Panc1 (cell line): Measurements from ENCODE around the gene WDR1. TPM values are rescaled to one million over a fixed set of nuclear protein-coding genes. Genes with fewer than 3 reads are reported as not detected.

ENCODE experiments used
- ATAC-seq: fragments of 200-7000 bp; cut with Tn5 transposase; 2 replicates; pipeline ENCODE4 v1.9.1; 2020; ENCODE audit warnings: mild to moderate bottlenecking, moderate library complexity
- BruUV-seq: library from RNA; stranded (reverse); fragments of 400-500 nt; replicated peaks from 2 replicates; lab custom pipeline; 2021; lab: Mats Ljungman, UMichigan
- CTCF ChIA-PET: fragments of 300-600 bp; sonication (Branson Sonifier 250); formaldehyde crosslinking; loops from one replicate; lab custom pipeline; 2022; ENCODE audit warnings: antibody characterized with exemption; lab: Charles Lee
- POLR2A ChIA-PET: fragments of 300-600 bp; sonication (Branson Sonifier 250); formaldehyde crosslinking; loops from one replicate; lab custom pipeline; 2022; ENCODE audit warnings: antibody characterized with exemption; lab: Charles Lee
- DNase-seq: peaks from one replicate; pipeline ENCODE4 v3.0.0-alpha.2; 2010; ENCODE audit warnings: low read depth, low spot score
- H3K27ac ChIP-seq: 2 replicates; pipeline ENCODE4 v1.5.1; 2011; ENCODE audit warnings: mild to moderate bottlenecking, low read length, inconsistent platforms
- H3K27me3 ChIP-seq: fragments of 200-500 bp; sonication (Bioruptor generic); 2 replicates; pipeline ENCODE4 v1.6.0; 2014; ENCODE audit warnings: low read length, inconsistent platforms; ENCODE audit not compliant: control insufficient read depth, insufficient read depth
- H3K36me3 ChIP-seq: fragments of 200-500 bp; sonication (Bioruptor generic); 2 replicates; pipeline ENCODE4 v1.5.1; 2014; ENCODE audit warnings: inconsistent platforms, mild to moderate bottlenecking, low read length, moderate library complexity; ENCODE audit not compliant: control insufficient read depth, insufficient read depth
- H3K4me1 ChIP-seq: 2 replicates; pipeline ENCODE4 v1.5.1; 2011; ENCODE audit warnings: inconsistent platforms, mild to moderate bottlenecking, low read length, moderate library complexity; ENCODE audit not compliant: control insufficient read depth, insufficient read depth
- H3K4me3 ChIP-seq, 2 experiments: 2 replicates each; pipeline ENCODE4 v1.5.1; 2011 to 2012; ENCODE audit warnings: low read depth in 2 of 2, low read length in 2 of 2, mild to moderate bottlenecking in 2 of 2, inconsistent platforms in 1 of 2, moderate library complexity in 1 of 2
- H3K9me3 ChIP-seq: fragments of 200-500 bp; sonication (Bioruptor generic); 2 replicates; pipeline ENCODE4 v1.5.1; 2014; ENCODE audit warnings: low read depth, mild to moderate bottlenecking, inconsistent platforms, low read length, moderate library complexity; ENCODE audit not compliant: control insufficient read depth, insufficient read depth
- CTCF ChIP-seq: fragments of 450-650 bp; IDR thresholded peaks from 2 replicates; pipeline ENCODE4 v1.5.1; 2017; ENCODE audit warnings: mild to moderate bottlenecking
- POLR2AphosphoS5 ChIP-seq: IDR thresholded peaks from 2 replicates; pipeline ENCODE4 v1.6.1; 2012; ENCODE audit warnings: mild to moderate bottlenecking, low read depth, low read length, moderate library complexity
- REST ChIP-seq, 2 experiments: IDR thresholded peaks; 2 replicates each; pipeline ENCODE4 v1.6.1; 2011 to 2012; ENCODE audit warnings: low read depth in 2 of 2, control low read depth in 1 of 2, low read length in 1 of 2, mild to moderate bottlenecking in 1 of 2, moderate library complexity in 1 of 2; ENCODE audit not compliant: insufficient read depth in 1 of 2
- SIN3A ChIP-seq: IDR thresholded peaks from 2 replicates; pipeline ENCODE4 v1.6.1; 2012; ENCODE audit warnings: low read depth, mild to moderate bottlenecking, low read length, moderate library complexity, borderline replicate concordance; ENCODE audit not compliant: insufficient read depth
- TCF7L2 ChIP-seq: IDR thresholded peaks from 2 replicates; pipeline ENCODE4 v1.6.1; 2011; ENCODE audit warnings: mild to moderate bottlenecking, low read depth, low read length, inconsistent platforms
- in situ Hi-C: cut with HindIII; loops from 2 replicates; pipeline ENCODE4 v1.10.0; 2016; ENCODE audit warnings: low sequenced_read_pairs, low pct_unique_long_range_greater_than_20kb
- intact Hi-C: fragments of 100-400 bp; cut with micrococcal nuclease; formaldehyde crosslinking; loops from one replicate; pipeline ENCODE4 v1.10.0; 2022; ENCODE audit not compliant: unreplicated experiment
- total RNA-seq: library from RNA; stranded (reverse); gene quantifications from one replicate; pipeline ENCODE4 v1.2.1, GENCODE V29; 2021; ENCODE audit not compliant: unreplicated experiment

The WDR1 gene
- total RNA-seq, 1 experiment from 2014 or later = 260 TPM

DNA sequence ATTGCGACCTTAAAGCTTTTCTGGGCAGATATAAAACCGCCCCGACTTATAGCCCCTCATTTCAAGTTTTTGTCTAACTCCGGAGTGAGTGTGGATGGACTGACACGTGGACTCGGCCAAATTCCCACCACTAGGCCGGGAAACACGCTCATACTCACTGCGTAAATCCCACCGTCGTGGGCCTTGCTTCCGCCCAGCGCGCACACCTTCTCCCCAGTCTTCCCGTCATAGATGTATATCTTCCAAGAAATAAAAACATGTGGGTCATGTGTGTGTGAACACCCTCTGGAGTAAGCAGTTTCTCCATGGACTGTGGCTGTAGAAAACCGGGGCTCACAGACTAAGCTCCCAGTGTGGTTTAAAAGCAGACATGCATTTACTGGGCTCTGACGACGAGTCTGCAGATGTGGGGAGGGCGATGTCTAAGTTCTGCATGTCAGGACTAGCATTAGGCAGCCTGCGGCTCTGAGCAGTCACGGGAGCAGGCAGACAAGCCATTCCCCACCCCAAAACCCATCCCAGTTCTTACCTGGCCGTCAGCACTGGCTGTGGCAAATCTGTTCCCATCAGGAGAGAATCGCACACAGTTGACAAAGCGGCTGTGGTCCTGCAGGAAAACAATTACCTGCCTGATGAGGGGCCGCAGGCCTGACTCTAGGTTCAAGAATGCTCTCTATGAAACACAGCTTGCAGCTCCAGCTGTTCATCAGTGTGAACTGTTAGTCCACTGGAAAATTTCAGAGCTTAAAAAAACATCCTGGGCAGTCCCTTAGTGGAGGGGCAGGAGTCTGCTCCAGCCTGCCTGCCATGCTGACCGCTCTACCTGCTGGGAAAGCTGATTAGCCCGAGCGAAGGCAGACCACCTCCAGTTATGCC lies 28.2 kb downstream of the WDR1 start:
- DNase-seq = no peak
- no peak for TF ChIP-seq POLR2AphosphoS5
- TF ChIP-seq SIN3A = no peak
- TF ChIP-seq REST (IDR thresholded peaks at IDR 0.05; ENCODE audit: insufficient read depth in 1 of 2, low read depth in 2 of 2, low read length in 1 of 2) = no peak
- no peak for TF ChIP-seq CTCF
- no peak for TF ChIP-seq TCF7L2
- Histone ChIP-seq H3K27me3 (no peaks in the 10 kb centered on the region), H3K4me1 (no peaks in the 10 kb centered on the region), H3K9me3 (no peaks in the 10 kb centered on the region), H3K27ac (no peak overlapping the region), H3K36me3 (no peaks in the 10 kb centered on the region; the same call in 1 of the 2 replicates), H3K4me3 (no peak overlapping the region)
- CTCF ChIA-PET = interaction anchor here (0.6 kb wide), 1 partner anchor 433 kb away, joined by 4 read pairs; no protein-coding TSS in a partner anchor
- intact Hi-C loops (no loop called here), in situ Hi-C loops (no loop called here)
- no peak for ATAC-seq
- POLR2A ChIA-PET = no interaction called here
- no TSS peak for BruUV-seq

GRCh38 chr4:10087152-10087791 lies 29.3 kb downstream of the WDR1 start:
- ATAC-seq (no peak), DNase-seq (no peak)
- in situ Hi-C loops = no loop called here
- no peak overlapping the region for H3K27ac ChIP-seq
- H3K9me3 ChIP-seq = no peaks in the 10 kb centered on the region
- TF ChIP-seq CTCF = no peak
- no peak for TF ChIP-seq TCF7L2
- no peak for TF ChIP-seq REST (IDR thresholded peaks at IDR 0.05; ENCODE audit: insufficient read depth in 1 of 2, low read depth in 2 of 2, low read length in 1 of 2)
- no peak for TF ChIP-seq SIN3A
- no peak for TF ChIP-seq POLR2AphosphoS5
- POLR2A ChIA-PET = no interaction called here
- no peaks in the 10 kb centered on the region; the same call in 1 of the 2 replicates for H3K36me3 ChIP-seq
- intact Hi-C loops = no loop called here
- no peaks in the 10 kb centered on the region for H3K27me3 ChIP-seq
- BruUV-seq = no TSS peak
- CTCF ChIA-PET = no interaction called here
- H3K4me3 ChIP-seq = no peak overlapping the region
- H3K4me1 ChIP-seq = no peaks in the 10 kb centered on the region
